Peyer's patch (tissue), 4 donors: ENCODE data around the gene TRIP4.

Experiments
- POLR2A ChIP-seq, 2 donors: fragments of 450-650 bp; IDR thresholded peaks; one replicate each; pipeline ENCODE4 v1.5.1; 2017; ENCODE audit warnings: antibody characterized with exemption in 2 of 2, mild to moderate bottlenecking in 2 of 2, moderate library complexity in 2 of 2
- TF ChIP-seq, protein P1 (sequence below), 6 experiments: fragments of 450-650 bp in 4 of 6; fragments of 200-600 bp in 2 of 6; sonication (generic) in 1 of 6; IDR thresholded peaks; one replicate each; pipeline ENCODE4 v1.5.1; 2017 to 2019; ENCODE audit warnings: antibody characterized with exemption in 6 of 6, mild to moderate bottlenecking in 3 of 6, moderate library complexity in 1 of 6

- TF ChIP-seq, protein P1, sequence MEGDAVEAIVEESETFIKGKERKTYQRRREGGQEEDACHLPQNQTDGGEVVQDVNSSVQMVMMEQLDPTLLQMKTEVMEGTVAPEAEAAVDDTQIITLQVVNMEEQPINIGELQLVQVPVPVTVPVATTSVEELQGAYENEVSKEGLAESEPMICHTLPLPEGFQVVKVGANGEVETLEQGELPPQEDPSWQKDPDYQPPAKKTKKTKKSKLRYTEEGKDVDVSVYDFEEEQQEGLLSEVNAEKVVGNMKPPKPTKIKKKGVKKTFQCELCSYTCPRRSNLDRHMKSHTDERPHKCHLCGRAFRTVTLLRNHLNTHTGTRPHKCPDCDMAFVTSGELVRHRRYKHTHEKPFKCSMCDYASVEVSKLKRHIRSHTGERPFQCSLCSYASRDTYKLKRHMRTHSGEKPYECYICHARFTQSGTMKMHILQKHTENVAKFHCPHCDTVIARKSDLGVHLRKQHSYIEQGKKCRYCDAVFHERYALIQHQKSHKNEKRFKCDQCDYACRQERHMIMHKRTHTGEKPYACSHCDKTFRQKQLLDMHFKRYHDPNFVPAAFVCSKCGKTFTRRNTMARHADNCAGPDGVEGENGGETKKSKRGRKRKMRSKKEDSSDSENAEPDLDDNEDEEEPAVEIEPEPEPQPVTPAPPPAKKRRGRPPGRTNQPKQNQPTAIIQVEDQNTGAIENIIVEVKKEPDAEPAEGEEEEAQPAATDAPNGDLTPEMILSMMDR (IDR thresholded peaks at IDR 0.05), result no peak
- no peak for TF ChIP-seq POLR2A (IDR thresholded peaks at IDR 0.05)
These were observed 8.2 kb upstream of the TRIP4 start for GRCh38 chr15:64379216-64379960.
